NAMALWA (cell line): ENCODE data around the gene CALU.

Source experiments
- DNase-seq: peaks from one replicate; pipeline ENCODE4 v3.0.0-alpha.2; 2015; ENCODE audit warnings: low spot score

Gene CALU

GRCh38 chr7:128785738-128786137 is 46.6 kb downstream of the CALU start:
- DNase-seq: no peak

GRCh38 chr7:128788446-128789412 is 49.6 kb downstream of the CALU start:
- no peak for DNase-seq

DNA sequence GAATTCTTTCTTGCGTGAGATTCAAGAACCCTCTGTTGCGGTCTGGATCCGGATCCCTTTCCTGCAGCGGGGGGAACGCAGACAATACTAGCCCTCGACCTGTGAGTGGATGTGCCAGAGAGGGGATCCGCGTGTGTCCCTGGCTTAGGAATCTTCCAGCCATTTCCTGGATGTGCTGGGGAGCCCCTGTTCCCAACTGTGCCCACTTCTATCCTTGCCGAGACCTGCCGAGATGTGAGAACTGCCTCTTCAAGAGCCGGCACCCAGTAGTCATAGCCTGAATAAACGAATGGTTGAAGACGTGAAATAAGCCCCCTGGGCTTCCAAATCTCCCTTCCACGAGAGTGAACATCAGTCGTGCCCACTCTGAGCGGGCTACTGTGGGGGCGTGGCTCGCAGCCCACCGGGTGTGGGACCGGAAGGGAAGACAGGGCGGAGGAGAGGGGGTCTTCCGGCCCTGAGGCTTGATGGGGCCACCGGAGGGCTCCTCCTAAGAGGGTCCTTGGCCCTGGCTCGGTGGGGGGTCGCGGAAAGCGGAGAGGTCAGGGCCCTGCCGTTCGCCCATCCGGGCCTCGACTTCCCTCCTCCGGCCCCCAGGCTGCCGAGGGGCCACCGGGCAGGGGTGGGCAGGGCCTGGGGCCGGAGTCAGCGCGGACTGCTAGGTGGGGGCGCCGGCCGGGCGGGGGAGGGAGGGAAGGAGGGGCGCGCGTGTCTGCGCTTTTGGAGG is 51.3 kb downstream of the CALU start:
- no peak for DNase-seq

DNA sequence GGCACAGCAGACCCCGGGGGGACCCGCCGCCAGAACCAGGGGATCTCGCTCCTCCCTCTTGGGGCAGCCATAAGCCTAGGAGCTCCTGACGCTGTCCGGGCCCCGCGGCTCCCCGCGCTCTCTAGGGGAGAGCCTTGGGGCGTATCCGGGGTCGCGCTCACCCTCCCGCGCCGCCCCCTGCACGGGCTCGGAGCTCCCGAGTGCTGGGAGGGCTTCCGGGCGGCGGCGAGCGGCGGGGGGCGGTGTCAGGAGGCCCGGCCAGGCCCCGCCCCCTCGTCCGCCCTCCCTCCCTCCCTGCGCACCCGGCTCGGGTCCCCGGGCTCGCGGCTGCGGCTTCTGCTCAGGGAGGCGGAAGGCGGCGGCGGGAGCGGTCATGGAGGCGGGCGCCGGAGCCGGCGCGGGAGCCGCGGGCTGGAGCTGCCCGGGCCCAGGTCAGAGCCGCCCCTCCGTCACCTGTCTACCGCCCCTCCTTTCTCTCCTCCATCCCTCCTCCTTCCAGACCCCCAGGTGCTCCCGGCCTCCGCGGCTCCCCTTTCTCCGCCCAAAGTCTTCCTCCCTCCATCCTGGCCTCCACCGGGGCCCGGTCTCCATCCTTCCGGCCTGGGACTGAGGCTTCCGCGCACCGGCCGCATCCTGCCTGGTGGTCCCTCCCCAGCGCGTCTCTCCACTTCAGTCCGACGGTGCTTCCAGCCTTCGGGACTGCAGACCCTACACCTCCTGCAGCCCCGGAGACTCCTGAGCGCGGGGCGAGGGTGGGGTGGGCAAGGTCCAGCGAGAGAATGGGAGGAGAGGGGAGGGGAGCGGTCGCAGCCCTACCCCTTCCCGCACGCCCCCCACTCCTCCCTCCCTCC is 52.2 kb downstream of the CALU start, which contains the start of gene CCDC136:
TSS of gene CCDC136 (plus strand) at position 848 of the 851 bp plus-strand sequence. CDS start 444 bp downstream, outside the sequence.
- DNase-seq: peak; percentile 86

- DNase-seq: no peak
Measured at GRCh38 chr7:128791972-128792327, 52.8 kb downstream of the CALU start.

GRCh38 chr7:128792471-128793180 is 53.5 kb downstream of the CALU start:
- DNase-seq: peak; percentile 43

- no peak for DNase-seq
Measured at GRCh38 chr7:128793181-128793547, 54.0 kb downstream of the CALU start.

GRCh38 chr7:128794020-128794419 is 54.9 kb downstream of the CALU start:
- peak; percentile 36 for DNase-seq

GRCh38 chr7:128794436-128794835 is 55.3 kb downstream of the CALU start:
- DNase-seq: no peak

- no peak for DNase-seq
Measured at GRCh38 chr7:128795129-128795528, 56.0 kb downstream of the CALU start.

DNA sequence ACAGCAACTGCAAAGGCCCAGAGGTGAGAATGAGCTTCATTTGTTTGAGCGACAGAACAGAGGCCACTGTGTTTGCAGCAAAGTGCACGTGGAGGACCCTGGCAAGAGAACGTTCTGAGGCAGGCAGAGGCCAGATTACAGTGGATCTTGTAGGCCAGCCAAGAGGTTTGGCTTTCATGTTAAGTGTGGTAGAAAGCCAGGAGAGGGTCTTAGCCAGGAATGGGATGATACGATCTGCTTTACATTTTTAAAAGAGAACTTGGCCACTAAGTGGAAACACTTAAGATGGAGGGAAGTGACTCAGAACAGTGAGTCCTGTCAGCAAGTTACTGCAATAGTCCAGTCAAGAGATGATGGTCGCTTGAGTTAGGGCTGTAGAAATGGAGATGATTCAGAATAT is 57.2 kb downstream of the CALU start:
- DNase-seq: no peak

GRCh38 chr7:128799451-128799850 is 60.3 kb downstream of the CALU start:
- no peak for DNase-seq

DNA sequence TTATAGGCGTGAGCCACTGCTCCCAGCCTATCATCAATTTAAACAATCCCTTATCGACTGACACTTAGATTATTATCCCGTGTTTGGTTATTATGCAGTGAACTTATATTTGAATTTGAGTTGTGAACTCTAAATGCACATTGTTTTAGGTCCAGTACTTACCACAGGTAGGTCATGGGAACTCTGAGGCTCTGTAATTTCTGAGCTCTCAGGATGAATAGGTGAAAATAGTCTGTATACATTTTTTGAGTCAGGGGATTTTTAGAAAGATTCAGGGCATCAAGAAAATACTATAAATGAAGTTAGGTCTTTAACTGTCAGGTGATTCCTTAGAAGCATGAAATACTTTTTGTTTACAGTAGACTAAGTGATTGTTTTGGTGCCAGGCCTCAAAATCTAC is 61.4 kb downstream of the CALU start:
- no peak for DNase-seq

GRCh38 chr7:128801003-128801402 is 61.8 kb downstream of the CALU start:
- no peak for DNase-seq

DNA sequence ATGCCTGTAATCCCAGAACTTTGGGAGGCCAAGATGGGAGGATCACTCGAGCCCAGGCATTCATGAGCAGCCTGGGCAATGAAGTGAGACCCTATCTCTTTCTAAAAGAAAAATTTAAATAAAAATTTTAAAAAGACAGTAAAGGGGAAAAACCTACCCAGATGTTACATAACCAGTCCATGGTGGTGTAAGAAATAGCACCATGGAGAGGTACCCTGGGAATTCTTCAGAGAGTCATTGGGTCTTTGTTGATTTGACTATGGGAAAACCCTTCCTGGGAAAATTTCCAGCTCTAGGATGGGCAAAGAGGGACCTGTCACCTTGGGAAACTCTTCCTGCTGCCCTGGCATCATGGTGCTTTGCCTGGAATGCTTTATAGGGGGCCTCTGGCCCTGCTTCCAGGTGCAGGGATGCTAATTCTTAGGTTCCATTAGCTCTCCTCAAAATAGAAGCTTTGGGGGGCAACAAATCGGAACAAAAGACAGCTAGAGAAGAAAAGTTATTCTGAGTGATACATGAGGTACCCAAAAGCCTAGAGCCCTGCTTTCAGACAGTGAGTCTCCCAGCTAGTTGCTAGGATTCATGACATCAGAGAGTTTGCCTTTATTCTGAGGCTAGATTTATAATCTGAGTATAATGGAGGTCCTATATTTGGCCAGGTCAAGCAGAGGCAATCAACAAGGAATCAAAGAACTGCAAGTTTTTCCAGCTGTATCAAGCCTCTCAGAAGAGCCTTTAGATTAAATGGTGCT is 62.7 kb downstream of the CALU start:
- DNase-seq: no peak

DNA sequence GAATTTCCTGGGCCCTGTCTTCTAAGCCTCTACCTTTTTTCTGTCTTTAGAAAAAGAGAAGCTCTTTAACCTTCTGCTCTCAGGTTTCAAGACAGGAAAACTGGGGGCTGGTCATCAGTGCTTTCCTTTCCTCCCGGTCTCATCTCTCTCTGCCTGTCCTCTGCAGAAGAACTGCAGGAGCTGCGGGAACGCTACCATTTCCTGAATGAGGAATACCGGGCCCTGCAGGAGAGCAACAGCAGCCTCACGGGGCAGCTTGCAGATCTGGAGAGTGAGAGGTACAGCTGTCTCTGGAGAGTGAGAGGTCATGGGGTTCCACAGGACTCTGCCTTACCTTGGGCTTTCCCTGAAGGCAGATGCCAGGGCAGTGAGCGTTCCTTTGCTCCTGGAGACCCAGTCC is 65.3 kb downstream of the CALU start:
- no peak for DNase-seq

DNA sequence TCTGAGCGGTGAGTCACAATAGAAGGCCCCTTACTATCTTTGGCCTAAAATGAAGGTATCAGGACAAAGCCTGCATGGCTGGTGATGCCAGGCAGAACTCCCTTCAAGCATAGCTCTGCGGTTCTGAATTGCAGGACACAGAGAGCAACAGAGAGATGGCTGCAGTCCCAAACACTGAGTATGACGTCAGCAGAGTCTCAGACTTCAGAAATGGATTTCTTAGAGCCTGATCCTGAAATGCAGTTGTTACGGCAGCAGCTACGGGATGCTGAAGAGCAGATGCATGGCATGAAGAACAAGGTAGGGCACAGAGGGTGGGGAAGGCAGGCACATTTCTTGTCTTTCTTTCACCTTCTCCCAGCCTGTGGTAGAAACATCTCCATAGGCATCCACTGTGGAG is 66.1 kb downstream of the CALU start:
- no peak for DNase-seq

DNA sequence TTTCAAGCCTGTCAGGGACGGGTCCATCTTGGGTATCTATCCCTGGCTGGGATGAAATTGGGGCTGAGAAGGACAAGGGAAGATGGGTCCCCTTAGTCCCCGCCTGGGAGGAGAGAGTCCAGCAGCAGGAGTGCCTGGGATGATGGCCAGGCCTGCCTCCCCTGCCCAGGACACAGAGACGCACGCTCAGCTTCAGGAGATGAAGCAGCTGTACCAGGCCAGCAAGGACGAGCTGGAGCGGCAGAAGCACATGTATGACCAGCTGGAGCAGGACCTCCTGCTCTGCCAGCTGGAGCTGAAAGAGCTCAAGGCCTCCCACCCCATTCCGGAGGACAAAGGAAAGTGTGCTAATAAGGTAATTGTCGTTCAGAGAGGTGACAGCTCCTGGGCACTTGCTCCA is 68.0 kb downstream of the CALU start:
- no peak for DNase-seq

DNA sequence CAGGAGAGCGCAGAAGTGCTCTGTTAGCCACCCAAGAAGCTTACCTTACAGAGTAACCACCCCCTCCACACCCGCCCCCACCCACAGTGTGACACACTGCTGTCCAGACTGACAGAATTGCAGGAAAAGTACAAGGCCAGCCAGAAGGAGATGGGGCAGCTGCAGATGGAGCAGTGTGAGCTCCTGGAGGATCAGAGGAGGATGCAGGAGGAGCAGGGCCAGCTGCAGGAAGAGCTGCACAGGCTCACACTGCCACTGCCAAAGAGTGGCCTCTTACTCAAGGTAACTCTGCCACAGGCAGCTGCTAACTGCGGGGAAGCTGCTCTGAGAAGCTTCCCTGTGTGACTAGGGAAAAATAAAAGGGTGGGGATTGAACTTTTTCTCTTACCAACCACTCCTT is 70.2 kb downstream of the CALU start:
- DNase-seq: no peak

- DNase-seq: no peak
Measured at GRCh38 chr7:128810473-128810872, 71.3 kb downstream of the CALU start.

- no peak for DNase-seq
Measured at GRCh38 chr7:128810997-128811396, 71.8 kb downstream of the CALU start.
